Upper lobe of left lung (tissue), 4 donors: ENCODE measurements around the gene SSBP3.

ENCODE experiments used
- CTCF ChIP-seq, 6 experiments: fragments of 450-650 bp in 4 of 6; fragments of 200-600 bp in 2 of 6; sonication (generic) in 2 of 6; IDR thresholded peaks; one replicate each; pipeline ENCODE4 v1.5.1; 2016 to 2019; ENCODE audit warnings: antibody characterized with exemption in 6 of 6
- EP300 ChIP-seq, 4 donors: sonication (generic); formaldehyde crosslinking; IDR thresholded peaks; one replicate each; pipeline ENCODE4 v1.5.1; 2017; ENCODE audit warnings: antibody characterized with exemption in 4 of 4, control low read depth in 2 of 4
- POLR2A ChIP-seq, 4 donors: fragments of 450-650 bp; IDR thresholded peaks; one replicate each; pipeline ENCODE4 v1.5.1; 2016 to 2017; ENCODE audit warnings: antibody characterized with exemption in 4 of 4, mild to moderate bottlenecking in 2 of 4
- POLR2AphosphoS5 ChIP-seq, 2 donors: sonication (generic); formaldehyde crosslinking; IDR thresholded peaks; one replicate each; pipeline ENCODE4 v1.5.1; 2017; ENCODE audit warnings: antibody characterized with exemption in 2 of 2

DNA sequence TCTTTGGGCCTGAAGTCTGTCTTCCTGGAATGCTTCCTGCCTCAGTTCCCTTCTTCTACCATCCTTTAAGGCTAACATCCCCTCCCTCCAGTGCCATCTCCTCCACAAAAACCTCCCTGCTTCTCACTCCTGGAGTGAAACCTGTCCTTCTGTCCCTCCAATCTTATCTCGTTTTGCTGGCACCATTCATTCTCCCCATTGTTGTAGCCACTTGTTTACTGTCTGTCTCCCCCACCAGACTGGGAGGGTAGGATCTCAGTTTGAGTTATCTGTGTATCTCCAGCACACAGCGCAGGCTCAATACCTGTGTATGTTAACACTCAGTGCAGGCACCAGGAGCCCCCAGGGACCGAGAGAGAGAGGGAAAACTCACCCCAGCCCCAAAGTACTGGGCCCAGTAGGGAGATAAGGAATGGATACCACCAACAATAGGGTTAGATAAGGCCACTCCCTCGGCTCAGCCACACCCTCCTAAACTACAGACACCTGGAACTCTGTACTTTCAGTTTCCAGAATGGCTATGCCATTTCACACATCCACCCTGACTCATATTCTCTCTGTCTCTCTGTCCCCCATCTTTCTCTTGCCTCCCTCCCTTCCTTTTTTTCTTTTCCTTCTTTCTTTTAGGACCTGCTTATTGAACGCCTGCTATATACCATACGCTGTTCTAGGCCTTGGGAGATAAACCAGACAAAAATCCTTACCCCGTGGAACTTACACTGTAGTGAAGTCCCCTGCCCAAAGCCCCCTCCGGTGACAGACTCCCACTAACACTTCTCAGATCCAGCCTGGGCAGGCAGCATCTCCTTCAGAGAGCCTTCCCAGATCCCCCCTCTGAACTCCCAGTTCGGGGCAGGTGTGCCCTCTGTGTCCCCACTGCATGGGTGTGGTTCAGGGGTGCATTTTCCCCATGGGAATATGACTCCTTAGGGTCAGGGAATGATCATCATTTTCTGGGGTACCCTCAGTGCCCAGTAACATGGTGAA, 3.3 kb upstream of the SSBP3 start:
- TF ChIP-seq CTCF (IDR thresholded peaks at IDR 0.05) (no peak), POLR2AphosphoS5 (IDR thresholded peaks at IDR 0.05) (no peak), POLR2A (IDR thresholded peaks at IDR 0.05) (no peak), EP300 (IDR thresholded peaks at IDR 0.05) (no peak)
